Suppressor macrophage treated with lipopolysaccharide for 4 hours (primary cell): Measurements from ENCODE around the gene CUBN.
A peak's percentile ranks its signal among the peaks of the same experiment; 100 is the strongest.

Experiments
- DNase-seq: peaks from one replicate; pipeline ENCODE4 v3.0.0-alpha.2; 2020

The CUBN gene

DNA sequence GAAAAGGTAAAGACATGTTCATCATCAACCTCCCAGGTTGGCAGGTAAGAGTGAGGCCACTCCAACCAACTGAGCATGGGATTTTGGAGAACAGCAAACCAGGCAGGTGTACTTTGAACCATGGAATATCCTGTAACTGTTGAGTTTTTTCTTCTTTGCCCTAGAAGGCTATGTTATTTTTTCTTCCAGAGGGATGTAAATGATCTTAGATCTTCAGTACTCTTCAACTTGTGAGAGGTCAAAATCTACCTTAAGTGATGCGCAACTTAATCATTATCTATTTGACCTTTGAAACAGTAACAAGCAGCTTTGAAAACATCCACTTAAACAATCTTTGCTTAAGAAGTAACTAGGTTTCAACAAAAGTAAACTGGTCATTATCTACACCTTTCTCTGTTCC is at the start of gene CUBN:
Gene CUBN (minus strand): TSS at position 71 of the 400 bp plus-strand sequence. CDS start 46 bp downstream, at position 25.
- no peak for DNase-seq

DNA sequence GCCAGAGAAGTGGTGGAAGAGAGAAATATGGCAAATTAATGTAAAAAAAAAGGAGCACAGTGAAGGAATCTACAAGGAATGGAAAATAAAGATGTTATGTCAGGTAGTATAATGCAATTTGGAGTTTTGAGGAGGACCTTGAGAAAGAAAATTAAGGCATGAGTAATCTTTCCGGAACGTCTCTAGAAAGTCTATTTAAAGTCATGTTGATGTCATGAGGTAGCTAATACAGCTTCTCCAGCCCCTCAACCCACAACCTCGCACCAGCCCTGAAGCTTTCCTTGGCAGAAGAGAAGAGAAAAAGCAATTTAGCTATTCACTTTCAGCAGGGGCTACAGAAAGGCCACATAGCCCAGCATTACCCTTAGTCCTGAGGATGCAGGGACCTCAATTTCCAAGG is 49.4 kb upstream of the CUBN start:
- no peak for DNase-seq

DNA sequence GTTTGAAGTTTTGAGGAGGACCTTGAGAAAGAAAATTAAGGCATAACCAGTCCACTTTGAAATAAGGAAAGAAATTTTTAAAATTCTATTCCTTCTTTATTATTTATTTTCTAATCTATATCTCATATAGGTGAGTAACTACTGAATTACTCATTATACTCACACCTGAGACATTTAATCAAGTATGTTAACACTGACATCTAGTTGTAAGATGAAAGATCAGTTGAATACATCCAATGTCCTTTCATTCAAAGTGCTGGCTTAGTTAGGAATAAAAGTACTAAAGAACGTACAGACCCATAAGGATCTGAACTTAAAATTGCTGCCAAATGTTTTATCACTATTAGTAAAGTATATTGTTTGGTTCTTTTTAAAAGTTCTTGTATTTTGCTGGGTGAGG is 48.4 kb upstream of the CUBN start:
- DNase-seq, result no peak

DNA sequence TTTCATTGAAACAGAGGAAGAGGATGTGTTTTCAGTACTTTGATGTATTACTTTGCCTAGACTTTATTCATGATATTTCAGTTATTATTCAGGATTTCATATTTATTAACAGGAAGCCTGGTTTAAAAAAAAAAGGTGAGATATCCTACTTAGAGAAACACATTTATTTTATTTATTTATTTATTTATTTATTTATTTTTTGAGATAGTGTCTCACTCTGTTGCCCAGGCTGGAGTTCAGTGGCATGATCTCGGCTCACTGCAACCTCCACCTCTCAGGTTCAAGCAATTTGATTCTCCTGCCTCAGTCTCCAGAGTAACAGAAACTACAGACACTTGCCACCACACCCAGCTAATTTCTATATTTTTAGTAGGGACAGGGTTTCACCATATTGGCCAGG is 47.4 kb upstream of the CUBN start:
- no peak for DNase-seq

DNA sequence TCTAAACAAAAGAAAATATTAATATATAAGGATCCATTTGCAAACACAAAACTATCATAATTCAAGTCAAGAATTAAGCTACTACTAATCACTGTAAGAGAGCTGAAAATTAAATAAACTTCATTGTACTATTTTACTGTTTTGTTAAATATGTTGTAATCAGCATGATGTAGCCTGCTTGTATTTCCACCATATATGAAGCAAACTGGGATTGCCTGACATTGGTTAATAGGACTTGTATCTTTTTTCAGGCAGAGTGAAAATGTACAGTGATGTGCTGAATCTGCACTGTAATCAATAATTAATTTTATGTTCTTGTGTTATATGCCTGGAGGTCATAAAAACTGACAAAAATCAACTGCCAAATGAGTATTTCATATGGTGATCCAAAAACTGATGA is 46.5 kb upstream of the CUBN start:
- peak; percentile 20 for DNase-seq

DNA sequence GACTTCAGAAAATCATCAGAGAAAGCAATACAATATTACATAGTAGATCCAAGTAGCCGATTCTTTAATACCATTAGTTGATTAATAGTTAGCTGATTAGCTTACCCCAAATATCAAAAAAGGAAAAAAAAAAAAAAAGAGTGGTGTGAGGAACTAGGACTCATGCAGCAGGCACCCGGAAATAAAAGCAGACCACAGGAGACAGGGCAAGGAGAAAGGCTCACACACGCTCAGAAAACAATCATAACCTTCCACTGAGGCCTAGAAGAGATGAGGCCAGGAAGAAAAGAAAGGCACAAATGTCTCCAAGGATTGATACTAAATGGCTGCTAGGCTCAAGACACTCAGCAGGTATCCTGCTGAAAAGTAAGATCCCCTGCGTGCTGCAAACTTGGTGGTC is 45.9 kb upstream of the CUBN start:
- DNase-seq, result peak; percentile 24

DNA sequence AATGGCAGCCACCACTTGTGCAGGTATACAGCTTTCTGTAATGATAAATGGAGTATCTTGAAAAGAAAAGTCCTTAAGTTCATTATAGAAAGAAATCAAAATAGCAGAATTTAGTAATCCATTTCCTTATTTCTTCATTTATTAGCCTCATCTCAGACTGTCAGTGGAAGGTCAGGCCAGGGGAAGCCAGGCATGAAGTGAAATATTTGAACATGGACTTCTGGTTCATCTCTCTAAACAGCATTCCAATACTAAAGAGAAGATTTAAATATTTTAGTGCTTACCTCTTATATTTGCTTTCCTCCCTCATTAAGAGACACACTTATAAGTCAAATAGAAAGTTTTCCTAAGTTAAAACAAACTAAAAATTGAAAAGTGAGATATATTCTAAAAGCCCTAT is 45.0 kb upstream of the CUBN start:
- DNase-seq, result no peak

DNA sequence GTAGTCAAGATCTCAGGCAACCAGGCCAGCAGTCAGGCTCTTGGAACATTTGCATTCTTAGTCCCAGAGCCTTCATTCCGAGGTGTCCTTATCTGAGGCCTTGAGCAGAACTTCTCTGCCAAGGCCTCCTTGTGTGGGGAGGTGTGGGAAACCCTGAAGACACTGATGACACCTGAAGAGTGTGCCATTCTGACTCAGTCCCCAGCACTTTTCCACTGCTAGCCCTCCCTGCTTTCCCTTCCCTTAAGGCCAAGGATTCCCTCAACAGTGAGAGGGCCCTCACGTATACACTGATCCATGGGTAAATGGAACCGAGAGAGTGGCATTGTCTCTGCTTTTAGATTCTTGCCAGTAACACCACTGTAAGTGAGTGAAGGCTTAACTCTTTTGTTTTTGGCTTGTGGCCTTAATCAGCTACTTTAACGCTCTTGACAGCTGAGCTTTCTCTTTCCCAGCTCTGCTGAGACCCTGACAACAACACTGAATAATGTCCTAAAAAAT is 41.6 kb upstream of the CUBN start:
- no peak for DNase-seq

DNA sequence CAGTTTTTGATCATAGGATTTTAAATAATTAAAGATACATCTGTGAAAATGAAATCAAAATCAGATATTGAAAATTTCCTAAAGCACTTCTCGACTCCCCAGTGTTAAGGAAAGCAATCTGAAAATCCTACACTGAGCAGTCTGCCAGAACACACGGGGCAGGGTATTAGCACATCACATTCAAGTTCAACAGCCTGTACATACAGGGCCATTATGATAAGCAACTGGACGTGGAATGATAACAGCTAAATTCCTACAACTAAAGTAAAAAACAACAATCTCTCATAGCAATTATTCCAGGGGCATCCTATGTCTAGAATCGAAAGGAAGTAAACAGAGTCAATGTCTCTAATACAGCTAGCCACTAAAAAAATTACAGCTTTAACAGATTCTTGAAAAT is 40.2 kb upstream of the CUBN start:
- no peak for DNase-seq

DNA sequence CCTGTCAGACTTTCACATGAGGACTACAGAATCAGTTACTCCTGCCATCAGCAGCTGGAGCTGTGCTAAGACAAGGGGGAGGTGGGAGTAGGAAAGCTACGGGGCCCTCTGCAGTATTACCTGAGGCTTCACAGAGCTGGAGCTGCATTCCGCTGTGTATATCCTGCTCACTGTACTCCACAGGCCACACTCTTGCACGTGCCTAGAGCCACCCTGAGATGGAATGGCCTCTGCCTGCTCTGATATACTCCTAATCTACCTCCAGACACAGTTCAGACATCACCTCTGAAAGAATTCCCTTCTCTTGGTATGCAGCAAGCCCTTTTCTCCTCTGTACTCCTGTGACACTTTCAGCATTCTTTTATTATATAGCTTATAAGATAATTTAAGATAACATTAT is 37.1 kb upstream of the CUBN start:
- no peak for DNase-seq

DNA sequence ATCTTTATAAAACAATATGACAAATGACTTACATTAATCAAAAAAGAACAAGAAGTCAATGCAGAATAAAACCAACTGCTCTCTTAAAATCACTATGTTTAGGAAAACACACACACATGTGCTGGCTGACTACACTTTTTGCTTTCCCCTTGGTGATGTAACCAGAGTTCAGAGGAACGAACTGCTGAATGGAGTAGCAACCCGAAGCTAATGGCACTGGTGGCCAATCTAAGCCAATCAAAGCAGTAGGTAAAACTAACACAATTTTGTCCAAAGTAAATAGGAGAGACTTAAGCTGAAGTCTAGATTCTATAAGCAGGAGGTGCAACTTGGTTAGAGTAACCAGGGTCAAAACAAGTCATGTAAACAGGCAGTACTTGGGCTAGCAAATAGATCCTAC is 33.2 kb upstream of the CUBN start:
- DNase-seq, result no peak

DNA sequence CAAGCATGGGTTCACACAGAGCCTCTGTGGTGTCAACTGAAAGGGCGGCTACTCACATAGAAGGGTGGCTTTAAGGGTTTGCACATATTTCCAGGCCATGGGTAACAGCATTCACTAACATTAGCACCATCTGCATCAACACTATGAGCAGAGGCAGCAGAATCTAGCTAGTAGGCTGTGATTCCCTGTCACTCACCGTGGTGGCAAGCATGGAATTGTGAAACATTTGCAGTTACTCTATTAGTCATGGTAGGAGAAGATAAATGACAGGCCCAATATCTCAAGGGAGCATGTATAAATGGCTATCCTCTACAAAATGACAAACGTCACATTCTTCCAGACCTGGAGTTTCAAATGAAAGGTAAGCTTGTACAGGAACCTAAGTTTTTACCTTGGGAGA is 32.2 kb upstream of the CUBN start:
- DNase-seq, result peak; percentile 59

DNA sequence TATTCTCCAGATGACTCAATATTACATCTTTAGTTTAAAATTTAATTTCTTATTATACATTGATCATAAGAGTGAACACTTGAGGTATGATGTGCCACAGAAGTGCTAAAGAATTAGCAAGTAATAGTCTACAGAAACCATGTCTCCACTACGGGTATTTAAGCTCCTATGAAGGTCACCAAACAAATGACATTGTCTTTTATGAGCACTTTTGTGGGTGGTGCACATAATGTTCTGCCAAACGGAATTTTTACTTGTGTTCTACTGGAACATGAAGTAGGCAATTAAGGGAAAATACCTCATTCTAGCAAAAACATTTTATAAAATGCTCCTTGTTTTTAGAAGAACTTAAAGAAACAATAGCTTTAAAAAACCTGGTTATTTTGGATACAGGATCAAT is 27.4 kb upstream of the CUBN start:
- DNase-seq, result no peak

DNA sequence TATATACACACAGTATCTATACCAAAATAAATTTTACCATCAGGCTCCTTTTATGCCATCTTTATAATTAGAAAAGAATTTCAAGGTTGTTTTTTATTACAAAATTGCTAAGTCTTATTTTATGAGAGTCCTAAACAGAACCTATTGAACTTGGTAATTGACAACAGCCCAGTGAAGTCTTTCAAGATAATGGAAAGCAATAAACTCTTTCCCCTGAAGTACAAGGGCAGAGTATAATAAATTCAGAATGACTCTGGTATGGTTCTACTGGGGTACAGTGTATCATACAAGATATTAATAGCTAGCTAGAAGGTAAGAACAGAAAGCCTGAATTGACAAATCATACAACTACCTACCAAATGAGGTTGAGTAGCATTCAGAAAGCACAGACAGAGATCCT is 26.2 kb upstream of the CUBN start:
- no peak for DNase-seq

DNA sequence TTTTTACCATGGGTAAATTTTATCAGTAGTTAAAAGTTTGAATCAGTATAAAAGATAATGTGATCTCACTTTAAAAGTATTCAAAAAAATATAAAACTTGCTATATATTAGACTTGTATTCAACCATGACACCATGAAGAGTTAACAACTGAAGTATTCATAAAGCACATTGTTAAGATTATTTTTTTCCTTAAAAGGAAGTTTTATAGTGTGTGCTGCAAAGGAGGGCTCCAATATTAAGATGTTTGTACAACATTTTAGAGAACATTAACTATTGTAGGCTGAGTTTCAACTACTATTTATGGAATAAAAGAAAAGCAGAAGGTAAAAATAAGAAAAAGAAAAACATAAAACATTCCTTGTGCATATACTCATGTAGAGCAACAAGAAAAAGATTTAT is 24.5 kb upstream of the CUBN start:
- DNase-seq, result no peak

DNA sequence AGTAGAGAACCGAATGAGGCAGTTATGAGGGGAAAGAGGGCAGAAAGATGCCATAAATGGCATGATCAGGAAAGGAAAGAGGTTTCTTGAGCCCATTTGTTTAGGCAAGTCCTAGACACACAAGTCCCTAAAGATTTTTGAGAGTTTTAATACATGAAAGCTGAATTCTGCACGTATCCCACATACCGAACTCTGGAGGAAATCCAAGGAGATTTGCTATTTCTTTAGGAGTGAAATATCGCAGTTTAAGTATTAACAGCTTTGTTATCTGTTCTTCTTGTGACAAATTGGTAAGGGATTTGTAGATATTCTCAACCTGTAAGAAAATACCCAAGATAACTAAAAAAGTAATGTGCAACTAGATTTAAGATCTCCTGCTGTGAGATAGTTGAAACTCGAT is 23.7 kb upstream of the CUBN start:
- no peak for DNase-seq

DNA sequence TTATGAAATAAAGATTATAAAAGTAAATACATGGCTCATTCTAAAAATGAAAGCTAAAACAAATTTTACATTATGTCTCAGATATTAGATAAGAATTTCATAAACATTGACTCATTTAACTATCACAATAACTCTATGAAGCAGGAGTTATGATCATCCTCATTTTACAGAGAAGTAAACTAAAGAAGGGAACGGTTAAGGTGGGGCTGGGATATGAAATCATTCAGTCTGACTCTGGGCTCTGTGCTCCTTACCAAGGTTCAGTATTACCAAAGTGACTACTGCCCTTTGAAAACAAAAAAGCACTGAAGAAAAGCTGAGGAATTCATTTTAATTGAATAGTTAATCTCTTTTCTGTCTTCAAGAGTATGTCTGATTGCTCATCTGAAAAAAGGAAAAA is 22.1 kb upstream of the CUBN start:
- DNase-seq, result no peak

DNA sequence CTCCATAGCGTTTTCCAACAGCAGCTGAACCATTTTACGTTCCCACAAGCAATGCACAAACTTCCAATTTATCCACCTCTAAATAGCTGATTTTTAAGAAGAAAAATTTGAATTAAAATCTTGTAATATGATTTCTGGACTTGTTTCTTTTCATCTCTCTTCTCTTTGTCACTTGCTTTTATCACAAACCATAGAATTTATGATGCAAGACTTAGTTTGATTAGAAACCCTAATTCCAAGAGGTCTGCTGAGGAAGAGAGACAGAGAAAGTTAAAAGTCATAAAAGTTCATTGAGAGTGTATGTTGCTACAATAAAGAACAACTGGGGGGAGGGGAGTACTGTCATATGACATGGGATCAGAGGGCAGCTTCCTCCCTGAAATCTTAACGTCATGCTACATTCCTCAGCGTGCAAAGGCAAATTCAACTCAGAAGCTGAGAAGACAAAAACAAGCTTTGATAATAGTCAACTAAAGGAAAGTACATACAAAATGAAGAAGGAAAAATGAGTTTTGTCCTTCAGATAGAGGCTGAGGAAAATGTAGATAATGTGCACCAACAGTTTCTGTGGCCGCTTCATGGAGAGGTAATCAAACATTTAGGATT is 18.4 kb upstream of the CUBN start:
- DNase-seq, result peak; percentile 55

DNA sequence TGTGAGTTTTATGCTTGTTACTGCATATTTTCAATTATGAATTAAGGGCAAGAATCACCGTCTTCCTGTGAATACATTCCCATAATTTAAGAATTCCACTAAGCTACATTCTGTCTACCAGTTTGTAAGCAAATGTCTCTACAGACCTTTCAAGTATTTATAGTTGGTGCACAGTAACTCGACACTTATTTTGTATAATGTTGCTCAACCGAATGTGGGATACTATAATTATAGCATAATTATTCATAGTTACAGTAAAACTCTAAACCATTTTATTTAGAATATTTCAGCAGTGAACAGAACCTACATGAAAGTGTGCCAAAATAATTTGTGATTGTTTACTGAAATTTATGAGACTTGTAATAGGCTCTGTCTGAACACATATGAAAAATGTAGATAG is 17.3 kb upstream of the CUBN start:
- no peak for DNase-seq

DNA sequence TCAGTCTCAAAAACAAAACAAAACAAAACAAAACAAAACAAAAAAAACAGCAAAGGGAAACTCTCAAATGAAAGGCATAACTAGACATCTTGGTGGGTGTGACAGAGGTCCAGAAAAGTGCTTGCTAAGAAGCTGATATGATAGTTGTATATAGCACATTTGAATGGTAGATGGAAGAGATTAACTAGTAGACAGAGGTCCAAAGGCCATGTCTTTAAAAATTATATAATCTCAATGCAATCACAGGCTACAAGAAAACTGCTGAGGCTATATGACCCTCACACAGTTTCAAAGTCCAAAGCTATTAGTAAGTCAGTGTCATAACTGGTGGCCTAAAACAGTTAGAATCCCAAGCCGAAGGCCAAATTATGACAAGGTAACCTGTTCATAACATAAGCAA is 15.6 kb upstream of the CUBN start:
- DNase-seq, result no peak

DNA sequence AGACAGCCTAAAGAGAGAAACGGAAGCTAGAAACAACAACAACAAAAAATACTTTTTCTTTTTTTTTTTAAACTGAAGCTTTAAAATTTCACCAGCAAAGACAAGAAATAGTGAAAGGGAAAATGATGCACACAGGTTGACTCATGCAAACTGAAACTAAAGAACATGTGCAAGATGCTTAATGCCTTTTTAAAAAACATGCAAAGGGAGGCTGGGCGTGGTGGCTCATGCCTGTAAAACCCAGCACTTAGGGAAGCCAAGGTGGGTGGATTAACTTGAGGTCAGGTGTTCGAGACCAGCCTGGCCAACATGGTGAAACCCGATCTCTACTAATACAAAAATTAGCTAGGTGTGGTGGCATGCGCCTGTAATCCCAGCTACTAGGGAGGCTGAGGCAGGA is 15.1 kb upstream of the CUBN start:
- DNase-seq, result peak; percentile 68

DNA sequence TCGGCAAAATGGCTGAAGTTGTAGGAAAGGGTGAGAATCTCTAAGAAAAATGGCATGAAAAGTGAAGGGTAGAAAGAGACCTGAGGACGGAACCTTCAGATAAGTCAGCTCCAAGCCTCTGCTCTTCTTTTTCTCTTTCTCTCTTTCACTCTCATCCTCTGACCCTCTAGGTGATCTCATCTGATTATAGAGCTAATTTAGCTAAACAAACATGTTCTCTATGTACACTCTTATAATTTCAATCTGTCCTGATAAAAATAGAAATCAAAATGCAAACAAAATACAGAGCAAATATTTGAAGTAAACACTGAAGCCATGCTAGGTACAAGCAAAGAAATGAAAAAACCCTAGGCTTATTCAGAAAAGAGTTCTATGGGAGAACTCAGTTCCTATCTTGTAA is 14.4 kb upstream of the CUBN start:
- DNase-seq, result no peak

DNA sequence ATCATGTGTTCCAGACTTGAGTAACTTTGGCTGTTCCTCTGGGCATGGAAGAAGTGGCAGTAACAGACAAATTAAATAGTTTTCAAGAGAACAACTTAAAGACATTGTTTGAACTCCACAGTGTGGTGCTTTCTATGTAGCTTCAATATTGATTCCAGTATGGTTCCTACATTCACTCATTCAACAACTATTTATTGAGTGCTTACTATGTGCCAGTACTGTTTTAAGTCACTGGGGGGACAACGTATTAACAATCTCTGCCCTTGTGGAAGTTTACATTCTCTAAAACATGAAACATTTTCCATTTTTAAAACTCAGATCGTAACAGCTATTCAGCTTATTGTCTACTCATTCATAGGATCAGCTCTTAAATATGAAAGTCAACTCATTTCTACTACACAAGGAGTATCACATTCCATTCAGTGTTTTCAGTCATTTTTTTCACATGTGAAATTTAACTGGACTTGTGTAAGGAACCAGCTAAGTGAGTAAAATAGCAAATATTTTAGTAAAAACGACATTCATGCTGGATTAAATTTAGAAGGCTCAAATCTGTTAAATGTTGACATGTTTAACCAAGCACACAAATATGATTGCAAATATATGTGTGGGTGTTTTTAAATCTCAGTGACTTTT is 13.6 kb upstream of the CUBN start:
- DNase-seq, result no peak

DNA sequence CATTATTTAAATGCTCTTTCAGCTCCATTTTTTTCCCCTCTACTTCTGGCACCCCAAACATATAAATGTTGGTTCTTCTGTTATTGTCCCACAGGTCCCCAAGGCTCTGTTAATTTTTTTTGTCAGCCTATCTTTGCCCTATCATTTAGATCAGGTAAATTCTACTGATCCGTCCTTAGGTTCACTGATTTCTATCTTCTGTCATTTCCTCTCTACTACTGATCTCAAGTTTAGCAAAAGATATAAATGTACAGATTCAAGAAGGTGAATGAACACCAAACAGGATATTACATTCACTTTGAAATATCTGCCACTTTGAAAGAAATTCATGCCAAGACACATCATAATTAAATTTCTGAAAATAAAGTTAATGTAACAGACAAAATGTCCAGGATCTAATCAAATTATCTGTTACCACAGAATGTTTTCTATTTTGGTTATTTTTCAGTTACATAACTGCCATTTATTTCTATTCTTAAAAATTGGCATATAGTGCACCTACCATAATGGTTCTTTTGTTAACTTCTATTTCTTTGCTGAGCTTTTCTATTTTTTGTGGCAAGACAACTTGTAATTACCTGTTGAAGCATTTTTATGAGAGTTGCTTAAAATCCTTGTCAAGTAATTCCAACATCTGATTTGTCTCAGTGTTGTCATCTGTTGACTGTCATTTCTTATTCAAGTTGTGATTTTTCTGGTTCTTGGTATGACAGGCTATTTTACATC is 12.1 kb upstream of the CUBN start:
- DNase-seq, result no peak

DNA sequence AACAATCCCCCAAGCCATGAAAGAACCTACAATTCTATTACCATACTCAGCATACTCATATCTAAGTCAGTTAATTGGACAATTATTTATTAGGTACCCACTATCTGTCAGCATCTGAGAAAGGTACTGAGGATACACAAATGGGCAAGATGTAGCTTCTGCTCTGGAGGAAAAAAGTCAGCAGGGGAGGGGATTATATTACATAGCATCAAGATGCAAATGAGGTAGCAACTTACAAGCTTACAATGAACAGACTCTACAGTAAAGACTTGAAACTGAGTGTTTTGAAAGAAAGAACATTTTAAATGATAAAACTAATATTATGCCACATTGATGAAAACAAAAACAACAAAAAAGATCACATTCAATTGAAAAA is 10.8 kb upstream of the CUBN start:
- no peak for DNase-seq
